B cell (primary cell): ENCODE results near the gene PLPPR3. TPM values are rescaled to one million over a fixed set of nuclear protein-coding genes. Genes with fewer than 3 reads are reported as not detected.

Source experiments
- ATAC-seq: fragments of 200-7000 bp; cut with Tn5 transposase; one replicate; pipeline ENCODE4 v1.10.0; 2021; ENCODE audit warnings: low read depth, mild to moderate bottlenecking, moderate number of reproducible peaks, moderate library complexity
- CTCF ChIA-PET: fragments of 350-600 bp; sonication (Branson Sonifier 250); formaldehyde crosslinking; loops from one replicate; lab custom pipeline; 2021; ENCODE audit warnings: antibody characterized with exemption, inconsistent platforms; lab: Charles Lee
- POLR2A ChIA-PET: fragments of 350-600 bp; sonication (Branson Sonifier 250); formaldehyde crosslinking; loops from one replicate; lab custom pipeline; 2021; ENCODE audit warnings: antibody characterized with exemption; lab: Charles Lee
- DNase-seq: peaks from one replicate; pipeline ENCODE4 v3.0.0; 2013
- H2AFZ ChIP-seq: 2 replicates; pipeline ENCODE4 v1.6.1; 2012; ENCODE audit warnings: mild to moderate bottlenecking, low read depth, low read length; ENCODE audit not compliant: insufficient read depth, poor library complexity, severe bottlenecking
- H3K27ac ChIP-seq, 2 donors: 1 replicate in 1 of 2; 2 replicates in 1 of 2; pipeline ENCODE4 v1.5.1; 2012 to 2013; ENCODE audit warnings: low read length in 2 of 2, mild to moderate bottlenecking in 2 of 2, moderate library complexity in 1 of 2
- H3K27me3 ChIP-seq, 4 experiments: fragments of 200-600 bp in 1 of 4; sonication (generic) in 1 of 4; replicated peaks in 1 of 4; 1 replicate in 2 of 4; 2 replicates in 2 of 4; pipeline versions ENCODE4 v1.6.1 to v1.7.0; 2013 to 2016; ENCODE audit warnings: low read length in 3 of 4, mild to moderate bottlenecking in 2 of 4, mixed read lengths in 1 of 4, moderate library complexity in 1 of 4; ENCODE audit not compliant: insufficient read depth in 4 of 4, control insufficient read depth in 3 of 4; ENCODE audit errors: control extremely low read depth in 1 of 4
- H3K36me3 ChIP-seq, 2 experiments: replicated peaks in 1 of 2; 1 replicate in 1 of 2; 2 replicates in 1 of 2; pipeline versions ENCODE4 v1.6.1 to v1.7.1; 2013; ENCODE audit warnings: low read length in 1 of 2; ENCODE audit not compliant: insufficient read depth in 2 of 2, control insufficient read depth in 1 of 2; ENCODE audit errors: control extremely low read depth in 1 of 2, extremely low read depth in 1 of 2
- H3K4me1 ChIP-seq, 2 donors: fragments of 200-600 bp in 1 of 2; sonication (generic) in 1 of 2; 1 replicate in 1 of 2; 2 replicates in 1 of 2; pipeline versions ENCODE4 v1.5.1 to v1.6.1; 2013 to 2017; ENCODE audit warnings: low read length in 2 of 2; ENCODE audit not compliant: control insufficient read depth in 2 of 2, insufficient read depth in 2 of 2
- H3K4me2 ChIP-seq: replicated peaks from 2 replicates; pipeline ENCODE3; 2012; ENCODE audit warnings: mild to moderate bottlenecking, low read depth, low read length; ENCODE audit not compliant: poor library complexity, severe bottlenecking
- H3K4me3 ChIP-seq, 5 experiments: fragments of 200-600 bp in 1 of 5; sonication (generic) in 1 of 5; 1 replicate in 3 of 5; 2 replicates in 2 of 5; pipeline versions ENCODE4 v1.5.1 to v1.7.0; 2011 to 2016; ENCODE audit warnings: low read length in 4 of 5, mild to moderate bottlenecking in 4 of 5, low read depth in 2 of 5, control low read depth in 1 of 5, moderate library complexity in 1 of 5; ENCODE audit not compliant: insufficient read depth in 1 of 5; ENCODE audit errors: control extremely low read depth in 1 of 5, extremely low read depth in 1 of 5
- H3K79me2 ChIP-seq: fragments of 200-600 bp; sonication (generic); one replicate; pipeline ENCODE4 v1.6.0; 2016; ENCODE audit warnings: low read length; ENCODE audit not compliant: control insufficient read depth, insufficient read depth
- H3K9ac ChIP-seq: fragments of 200-600 bp; sonication (generic); 2 replicates; pipeline ENCODE4 v1.6.1; 2017; ENCODE audit warnings: mild to moderate bottlenecking, low read length, moderate library complexity
- H3K9me3 ChIP-seq, 3 donors: one replicate each; pipeline versions ENCODE4 v1.6.1 to v1.7.1; 2013; ENCODE audit warnings: low read length in 2 of 3; ENCODE audit not compliant: control insufficient read depth in 2 of 3, insufficient read depth in 1 of 3; ENCODE audit errors: control extremely low read depth in 1 of 3
- H4K20me1 ChIP-seq: 2 replicates; pipeline ENCODE4 v1.6.0; 2012; ENCODE audit warnings: mild to moderate bottlenecking, low read length; ENCODE audit not compliant: insufficient read depth, control insufficient read depth, poor library complexity, severe bottlenecking
- H3K27ac Mint-ChIP-seq: one replicate; pipeline ENCODE4 v1.8.0; 2021; ENCODE audit warnings: mixed read lengths
- H3K27me3 Mint-ChIP-seq: one replicate; pipeline ENCODE4 v1.8.0; 2021; ENCODE audit warnings: mixed read lengths
- H3K4me1 Mint-ChIP-seq: one replicate; pipeline ENCODE4 v1.8.0; 2021; ENCODE audit warnings: mixed read lengths
- H3K4me3 Mint-ChIP-seq: one replicate; pipeline ENCODE4 v1.8.0; 2021; ENCODE audit warnings: mixed read lengths
- H3K9me3 Mint-ChIP-seq: one replicate; pipeline ENCODE4 v1.8.0; 2022; ENCODE audit warnings: mixed read lengths; ENCODE audit not compliant: insufficient read depth
- EZH2 ChIP-seq: IDR thresholded peaks from 2 replicates; pipeline ENCODE4 v1.6.1; 2012; ENCODE audit warnings: borderline replicate concordance, low read depth, mild to moderate bottlenecking, moderate library complexity, low read length; ENCODE audit not compliant: insufficient read depth, poor library complexity, severe bottlenecking
- WGBS: methylation state at CpG from one replicate; pipeline ENCODE4 v1.1.5; 2013; ENCODE audit warnings: missing lambda C conversion rate; ENCODE audit not compliant: insufficient coverage; 5-methylcytosine and 5-hydroxymethylcytosine counted together
- intact Hi-C: fragments of 100-400 bp; cut with micrococcal nuclease; formaldehyde crosslinking; loops from one replicate; pipeline ENCODE4 v1.10.0; 2022
- polyA plus RNA-seq: library from polyadenylated mRNA; depleted of rRNA; stranded (reverse); fragments of >200 nt; gene quantifications from 2 replicates; pipeline ENCODE4 v1.2.3, GENCODE V29; 2012
- total RNA-seq, 2 donors: library from RNA; stranded (reverse); fragments of 120-200 nt in 1 of 2; gene quantifications; 1 replicate in 1 of 2; 2 replicates in 1 of 2; pipeline versions ENCODE4 v1.2.3 to v1.2.4, GENCODE V29; 2013 to 2022
- TF ChIP-seq, protein P1 (sequence below): fragments of 200-600 bp; IDR thresholded peaks from one replicate; pipeline ENCODE4 v1.8.0; 2022; ENCODE audit warnings: antibody characterized with exemption, mild to moderate bottlenecking

The PLPPR3 gene
- total and polyA plus RNA-seq, 2 donors (not counting 1 experiment from before 2014, with no cell fraction given), result not detected

DNA sequence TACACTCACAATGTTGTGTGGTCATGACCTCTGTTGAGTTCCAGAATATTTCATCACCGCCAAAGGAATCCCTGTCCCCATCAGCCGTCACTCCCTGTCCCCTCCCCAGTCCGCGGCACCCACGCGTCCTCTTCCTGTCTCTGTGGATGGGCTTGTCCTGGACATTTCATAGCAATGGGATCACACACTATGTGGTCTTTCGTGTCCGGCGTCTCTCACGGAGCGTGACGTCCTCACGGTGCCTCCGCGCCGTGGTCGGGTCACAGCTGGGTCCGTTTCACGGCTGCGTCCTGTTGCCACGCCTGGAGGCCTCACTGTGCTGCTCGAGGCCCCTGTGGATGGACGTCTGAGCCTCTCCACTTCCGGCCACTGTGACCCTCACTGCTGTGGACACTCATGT lies 12.5 kb upstream of the PLPPR3 start:
- Histone ChIP-seq H3K9me3 (peaks cover 0 to 5% (median 0%) of the 10 kb centered on the region in 3 donors), H3K27ac (no peak overlapping the region), H3K4me3 (no peak overlapping the region), H3K4me2 (no peak overlapping the region), H3K79me2 (no peaks in the 10 kb centered on the region), H3K36me3 (no peaks in the 10 kb centered on the region), H3K9ac (no peak overlapping the region), H4K20me1 (no peaks in the 10 kb centered on the region), H2AFZ (no peak overlapping the region), H3K27me3 (peaks cover 0 to 25% (median 2%) of the 10 kb centered on the region in 4 experiments), H3K4me1 (no peaks in the 10 kb centered on the region)
- intact Hi-C loops, result no loop called here
- WGBS, result 82% methylated on average over 20 of the region's 24 CpGs
- H3K27ac Mint-ChIP-seq, result no peak overlapping the region
- no peak overlapping the region for H3K4me3 Mint-ChIP-seq
- H3K4me1 Mint-ChIP-seq, result no peaks in the 10 kb centered on the region
- CTCF ChIA-PET, result no interaction called here
- no peaks in the 10 kb centered on the region for H3K9me3 Mint-ChIP-seq
- DNase-seq (no peak), ATAC-seq (no peak)
- POLR2A ChIA-PET, result no interaction called here
- H3K27me3 Mint-ChIP-seq, result peaks cover 15% of the 10 kb centered on the region
- TF ChIP-seq, protein P1, sequence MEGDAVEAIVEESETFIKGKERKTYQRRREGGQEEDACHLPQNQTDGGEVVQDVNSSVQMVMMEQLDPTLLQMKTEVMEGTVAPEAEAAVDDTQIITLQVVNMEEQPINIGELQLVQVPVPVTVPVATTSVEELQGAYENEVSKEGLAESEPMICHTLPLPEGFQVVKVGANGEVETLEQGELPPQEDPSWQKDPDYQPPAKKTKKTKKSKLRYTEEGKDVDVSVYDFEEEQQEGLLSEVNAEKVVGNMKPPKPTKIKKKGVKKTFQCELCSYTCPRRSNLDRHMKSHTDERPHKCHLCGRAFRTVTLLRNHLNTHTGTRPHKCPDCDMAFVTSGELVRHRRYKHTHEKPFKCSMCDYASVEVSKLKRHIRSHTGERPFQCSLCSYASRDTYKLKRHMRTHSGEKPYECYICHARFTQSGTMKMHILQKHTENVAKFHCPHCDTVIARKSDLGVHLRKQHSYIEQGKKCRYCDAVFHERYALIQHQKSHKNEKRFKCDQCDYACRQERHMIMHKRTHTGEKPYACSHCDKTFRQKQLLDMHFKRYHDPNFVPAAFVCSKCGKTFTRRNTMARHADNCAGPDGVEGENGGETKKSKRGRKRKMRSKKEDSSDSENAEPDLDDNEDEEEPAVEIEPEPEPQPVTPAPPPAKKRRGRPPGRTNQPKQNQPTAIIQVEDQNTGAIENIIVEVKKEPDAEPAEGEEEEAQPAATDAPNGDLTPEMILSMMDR, result no peak
- no peak for TF ChIP-seq EZH2

GRCh38 chr19:831407-832369 lies 9.9 kb upstream of the PLPPR3 start:
- no peaks in the 10 kb centered on the region for H3K4me1 ChIP-seq
- Mint-ChIP-seq H3K27ac (no peak overlapping the region), H3K9me3 (no peaks in the 10 kb centered on the region), H3K27me3 (peaks cover 15% of the 10 kb centered on the region), H3K4me1 (no peaks in the 10 kb centered on the region), H3K4me3 (no peak overlapping the region)
- ATAC-seq (no peak), DNase-seq (no peak)
- H3K9me3 ChIP-seq, result peaks cover 0 to 6% (median 0%) of the 10 kb centered on the region in 3 donors
- H3K27ac ChIP-seq, result no peak overlapping the region
- intact Hi-C loops, result no loop called here
- POLR2A ChIA-PET, result no interaction called here
- no peaks in the 10 kb centered on the region for H4K20me1 ChIP-seq
- H2AFZ ChIP-seq, result no peak overlapping the region
- peaks cover 0 to 34% (median 2%) of the 10 kb centered on the region in 4 experiments for H3K27me3 ChIP-seq
- no peaks in the 10 kb centered on the region for H3K36me3 ChIP-seq
- no peak overlapping the region for H3K4me2 ChIP-seq
- no peaks in the 10 kb centered on the region for H3K79me2 ChIP-seq
- H3K4me3 ChIP-seq, result no peak overlapping the region
- H3K9ac ChIP-seq, result no peak overlapping the region
- CTCF ChIA-PET, result no interaction called here
- 80% methylated on average over 36 of the region's 38 CpGs for WGBS
- no peak for TF ChIP-seq EZH2
- TF ChIP-seq, protein P1, result no peak
